Testis (tissue), 2 donors: ENCODE results near the gene DNER.

Experiments used
- CTCF ChIP-seq, 3 experiments: fragments of 450-650 bp in 2 of 3; fragments of 200-600 bp in 1 of 3; sonication (generic) in 1 of 3; IDR thresholded peaks; one replicate each; pipeline ENCODE4 v1.5.1; 2016 to 2019; ENCODE audit warnings: antibody characterized with exemption in 3 of 3, mild to moderate bottlenecking in 2 of 3, moderate library complexity in 1 of 3
- POLR2A ChIP-seq: fragments of 450-650 bp; IDR thresholded peaks from one replicate; pipeline ENCODE4 v1.6.1; 2017; ENCODE audit warnings: antibody characterized with exemption, mild to moderate bottlenecking, moderate library complexity

DNA sequence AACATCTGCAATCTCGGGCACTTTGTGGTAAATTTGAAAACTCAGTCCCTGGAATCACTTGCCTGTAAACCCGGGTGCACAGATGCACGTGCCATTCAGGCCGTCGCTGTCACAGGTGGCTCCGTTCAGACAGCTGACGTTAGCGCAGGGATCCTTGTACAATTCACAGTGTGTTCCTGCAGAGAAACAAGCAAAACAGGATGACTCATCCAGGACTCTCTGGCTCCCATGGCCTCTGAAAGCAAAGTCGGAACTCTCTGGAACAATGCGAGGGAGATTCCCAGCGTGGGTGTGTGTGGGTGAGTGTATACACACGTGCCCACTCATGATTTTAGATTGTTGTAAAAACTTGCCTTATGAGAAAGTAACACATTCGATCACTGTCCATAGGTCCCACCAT lies 307.2 kb downstream of the DNER start:
- TF ChIP-seq POLR2A (no peak), CTCF (IDR thresholded peaks at IDR 0.05) (no peak)
